SK-N-SH (cell line): ENCODE results near the gene PALLD. TPM values are rescaled to one million over a fixed set of nuclear protein-coding genes. Genes with fewer than 3 reads are reported as not detected.

Experiments
- CTCF ChIA-PET: fragments of 300-600, 350-600 bp; formaldehyde crosslinking; extraction: SDS; loops from one replicate; lab custom pipeline; 2021; lab: Yijun Ruan, JAX
- POLR2A ChIA-PET: fragments of 350-600 bp; sonication (Branson Sonifier 250); formaldehyde crosslinking; extraction: SDS; loops from one replicate; lab custom pipeline; 2020; ENCODE audit warnings: antibody characterized with exemption, inconsistent platforms; lab: Yijun Ruan, JAX
- DNase-seq: peaks from one replicate; pipeline ENCODE4 v3.0.0; 2012
- H2AFZ ChIP-seq: fragments of 200-600 bp; sonication (generic); 2 replicates; pipeline ENCODE4 v1.8.1; 2016; ENCODE audit warnings: antibody characterized with exemption, mild to moderate bottlenecking, low read depth
- H3F3A ChIP-seq: fragments of 200-600 bp; sonication (generic); replicated peaks from 2 replicates; pipeline ENCODE3; 2016; ENCODE audit warnings: antibody characterized with exemption, mild to moderate bottlenecking; ENCODE audit not compliant: insufficient read depth
- H3K27ac ChIP-seq, 2 experiments: fragments of 200-500 bp in 1 of 2; fragments of 200-600 bp in 1 of 2; sonication (Bioruptor generic) in 1 of 2; sonication (generic), shearing (Covaris generic) in 1 of 2; 2 replicates each; pipeline versions ENCODE4 v1.5.1 to v1.6.1; 2014 to 2016; ENCODE audit warnings: low read depth in 2 of 2, inconsistent platforms in 1 of 2, low read length in 1 of 2, mild to moderate bottlenecking in 1 of 2, mixed read lengths in 1 of 2
- H3K27me3 ChIP-seq: fragments of 200-600 bp; sonication (generic), shearing (Covaris generic); 2 replicates; pipeline ENCODE4 v1.6.1; 2016; ENCODE audit warnings: mixed run types; ENCODE audit not compliant: insufficient read depth
- H3K36me3 ChIP-seq, 2 experiments: fragments of 200-500 bp in 1 of 2; fragments of 200-600 bp in 1 of 2; sonication (Bioruptor generic) in 1 of 2; sonication (generic) in 1 of 2; replicated peaks in 1 of 2; 2 replicates each; pipeline versions ENCODE3 to v1.5.1; 2014 to 2016; ENCODE audit warnings: low read length in 1 of 2, mild to moderate bottlenecking in 1 of 2; ENCODE audit not compliant: insufficient read depth in 2 of 2, control insufficient read depth in 1 of 2
- H3K4me1 ChIP-seq, 2 experiments: fragments of 200-500 bp in 1 of 2; fragments of 200-600 bp in 1 of 2; sonication (Bioruptor generic) in 1 of 2; sonication (generic), shearing (Covaris generic) in 1 of 2; 2 replicates each; pipeline versions ENCODE4 v1.5.1 to v1.6.1; 2014 to 2016; ENCODE audit warnings: low read depth in 1 of 2, low read length in 1 of 2, mixed run types in 1 of 2; ENCODE audit not compliant: insufficient read depth in 2 of 2, control insufficient read depth in 1 of 2
- H3K4me2 ChIP-seq: fragments of 200-600 bp; sonication (generic), shearing (Covaris generic); 2 replicates; pipeline ENCODE4 v1.6.1; 2017; ENCODE audit warnings: mixed run types
- H3K4me3 ChIP-seq, 2 experiments: fragments of 200-500 bp in 1 of 2; fragments of 200-600 bp in 1 of 2; sonication (Bioruptor generic) in 1 of 2; sonication (generic), shearing (Covaris generic) in 1 of 2; 2 replicates each; pipeline versions ENCODE4 v1.5.1 to v1.8.1; 2014 to 2016; ENCODE audit warnings: low read depth in 2 of 2, inconsistent platforms in 1 of 2, low read length in 1 of 2, mild to moderate bottlenecking in 1 of 2, mixed read lengths in 1 of 2, moderate library complexity in 1 of 2
- H3K79me2 ChIP-seq: fragments of 200-600 bp; sonication (generic); 2 replicates; pipeline ENCODE4 v1.8.1; 2017; ENCODE audit warnings: mild to moderate bottlenecking; ENCODE audit not compliant: insufficient read depth
- H3K9ac ChIP-seq: fragments of 200-600 bp; sonication (generic); 2 replicates; pipeline ENCODE4 v1.6.1; 2017; ENCODE audit warnings: mixed run types
- H3K9me2 ChIP-seq: fragments of 200-600 bp; sonication (generic); 2 replicates; pipeline ENCODE4 v1.6.1; 2017; ENCODE audit warnings: mixed run types
- H3K9me3 ChIP-seq: fragments of 200-600 bp; sonication (generic); 2 replicates; pipeline ENCODE4 v1.6.1; 2017; ENCODE audit warnings: mixed run types, mild to moderate bottlenecking, moderate library complexity
- H4K20me1 ChIP-seq: fragments of 200-600 bp; sonication (generic); 2 replicates; pipeline ENCODE4 v1.6.1; 2017; ENCODE audit warnings: mild to moderate bottlenecking, mixed run types; ENCODE audit not compliant: insufficient read depth
- EZH2phosphoT487 ChIP-seq: fragments of 200-600 bp; sonication (generic); IDR thresholded peaks from 2 replicates; pipeline ENCODE4 v1.6.1; 2017; ENCODE audit warnings: low read depth, mixed run types, mild to moderate bottlenecking, antibody characterized with exemption, moderate library complexity, borderline replicate concordance
- FOXM1 ChIP-seq: IDR thresholded peaks from 2 replicates; pipeline ENCODE4 v1.4.0; 2012; ENCODE audit warnings: low read depth, mild to moderate bottlenecking
- GABPA ChIP-seq: IDR thresholded peaks from 2 replicates; pipeline ENCODE4 v1.4.0; 2012; ENCODE audit warnings: low read depth, mild to moderate bottlenecking
- IRF3 ChIP-seq: fragments of 150-350 bp; IDR thresholded peaks from 2 replicates; pipeline ENCODE4 v1.6.1; 2016; ENCODE audit warnings: mild to moderate bottlenecking, low read depth, low read length
- MAX ChIP-seq: IDR thresholded peaks from 2 replicates; pipeline ENCODE4 v1.4.0; 2012; ENCODE audit warnings: low read depth
- MXI1 ChIP-seq: IDR thresholded peaks from 2 replicates; pipeline ENCODE4 v1.6.1; 2012; ENCODE audit warnings: mild to moderate bottlenecking, low read depth, low read length, improper control_type of control experiment
- POLR2AphosphoS5 ChIP-seq: IDR thresholded peaks from 2 replicates; pipeline ENCODE4 v1.6.1; 2012; ENCODE audit warnings: low read depth, low read length
- REST ChIP-seq: IDR thresholded peaks from 2 replicates; pipeline ENCODE4 v1.6.1; 2012; ENCODE audit warnings: mild to moderate bottlenecking, low read depth, low read length, moderate library complexity
- RFX5 ChIP-seq: IDR thresholded peaks from 2 replicates; pipeline ENCODE4 v1.6.1; 2012; ENCODE audit warnings: mild to moderate bottlenecking, improper control_type of control experiment, low read length
- RXRA ChIP-seq: IDR thresholded peaks from 2 replicates; pipeline ENCODE4 v1.4.0; 2012; ENCODE audit warnings: low read depth, mild to moderate bottlenecking, borderline replicate concordance
- YY1 ChIP-seq: IDR thresholded peaks from 2 replicates; pipeline ENCODE4 v1.4.0; 2012; ENCODE audit warnings: low read depth, mild to moderate bottlenecking
- WGBS: methylation state at CpG from one replicate; pipeline ENCODE4 v1.1.6; 2017; ENCODE audit warnings: low lambda C conversion rate; 5-methylcytosine and 5-hydroxymethylcytosine counted together
- polyA plus RNA-seq, 3 experiments: library from polyadenylated mRNA; depleted of rRNA; stranded (reverse); fragments of >200 nt; gene quantifications; 2 replicates each; pipeline ENCODE4 v1.2.3, GENCODE V29; 2012

Gene PALLD
- polyA plus RNA-seq, 1 of the 3 experiments (the other 2 are of a cell fraction), result 33.0 TPM

- ChIA-PET POLR2A (no interaction called here), CTCF (interaction anchor here (1.0 to 2.1 kb wide), 3 partner anchors 9 to 106 kb away, joined by 3 to 5 read pairs (median 3); no protein-coding TSS in a partner anchor)
- no peak for DNase-seq
- H4K20me1 ChIP-seq, result no peaks in the 10 kb centered on the region
- H2AFZ ChIP-seq, result no peak overlapping the region
- no peak for TF ChIP-seq GABPA
- TF ChIP-seq RXRA, result no peak
- no peak for TF ChIP-seq EZH2phosphoT487
- TF ChIP-seq FOXM1, result no peak
- no peak for TF ChIP-seq REST
- no peak for TF ChIP-seq MAX
- TF ChIP-seq IRF3, result no peak
- no peak for TF ChIP-seq POLR2AphosphoS5
- no peak for TF ChIP-seq YY1
- TF ChIP-seq RFX5, result no peak
- no peak for TF ChIP-seq MXI1
- H3K27ac ChIP-seq, result no peak overlapping the region
- H3K4me2 ChIP-seq, result no peak overlapping the region
- no peak overlapping the region for H3K9ac ChIP-seq
- no peaks in the 10 kb centered on the region for H3K27me3 ChIP-seq
- H3K4me3 ChIP-seq, result no peak overlapping the region
- H3K79me2 ChIP-seq, result no peaks in the 10 kb centered on the region
- H3K9me3 ChIP-seq, result no peaks in the 10 kb centered on the region
- H3F3A ChIP-seq, result peaks cover 3% of the 10 kb centered on the region
- peaks cover 0 to 6% of the 10 kb centered on the region in 2 experiments for H3K36me3 ChIP-seq
- 63% methylated on average over 6 of the region's 6 CpGs for WGBS
- no peaks in the 10 kb centered on the region for H3K9me2 ChIP-seq
- H3K4me1 ChIP-seq, result peaks cover 0 to 11% of the 10 kb centered on the region in 2 experiments; a peak in 2 of 4 replicates
Measured at GRCh38 chr4:168691631-168692369, 194.9 kb downstream of the PALLD start.
